AG09309 (cell line): ENCODE results near the gene CRHR1.

Source experiments
- DNase-seq: peaks from one replicate; pipeline ENCODE4 v3.0.0-alpha.2; 2010; ENCODE audit warnings: low read depth
- H3K4me3 ChIP-seq: 2 replicates; pipeline ENCODE4 v1.5.1; 2011; ENCODE audit warnings: mild to moderate bottlenecking, low read depth, low read length, moderate library complexity; ENCODE audit not compliant: control insufficient read depth
- CTCF ChIP-seq: IDR thresholded peaks from 2 replicates; pipeline ENCODE4 v1.5.1; 2011; ENCODE audit warnings: mild to moderate bottlenecking, low read depth, low read length, inconsistent platforms; ENCODE audit not compliant: insufficient read depth, control insufficient read depth; ENCODE audit errors: missing control alignments

CRHR1 gene

DNA sequence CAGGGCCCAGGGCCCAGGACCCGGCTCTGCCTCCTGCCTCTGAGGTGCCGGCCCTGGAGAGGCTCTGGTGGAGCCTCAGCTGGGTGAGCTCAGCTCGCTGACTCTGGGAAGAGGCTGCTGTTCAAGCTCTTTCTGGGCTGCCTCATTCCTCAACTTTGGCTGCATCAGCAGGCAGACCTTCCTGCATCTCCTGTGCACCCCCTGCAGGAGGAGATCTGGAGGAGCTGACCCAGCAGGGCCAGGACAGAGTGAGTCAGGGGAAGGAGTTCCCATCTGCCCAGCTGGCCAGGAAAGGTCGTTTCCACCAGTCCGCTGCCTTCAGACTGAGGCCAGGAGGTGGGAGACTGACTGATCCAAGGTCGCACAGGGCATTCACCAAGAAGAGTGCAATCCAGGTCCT lies 10.7 kb downstream of the CRHR1 start:
- DNase-seq = no peak
- peak; percentile 35 for TF ChIP-seq CTCF
- no peak overlapping the region for H3K4me3 ChIP-seq

GRCh38 chr17:45800816-45801215 lies 16.7 kb downstream of the CRHR1 start:
- no peak for DNase-seq
- no peak overlapping the region for H3K4me3 ChIP-seq
- no peak for TF ChIP-seq CTCF

GRCh38 chr17:45801421-45801820 lies 17.3 kb downstream of the CRHR1 start:
- H3K4me3 ChIP-seq = no peak overlapping the region
- no peak for DNase-seq
- TF ChIP-seq CTCF = no peak

GRCh38 chr17:45808845-45809244 lies 24.7 kb downstream of the CRHR1 start:
- no peak for TF ChIP-seq CTCF
- H3K4me3 ChIP-seq = no peak overlapping the region
- no peak for DNase-seq

GRCh38 chr17:45809499-45809898 lies 25.4 kb downstream of the CRHR1 start:
- H3K4me3 ChIP-seq = no peak overlapping the region
- no peak for TF ChIP-seq CTCF
- DNase-seq = no peak

- no peak overlapping the region for H3K4me3 ChIP-seq
- TF ChIP-seq CTCF = peak; percentile 22
- DNase-seq = no peak
Measured at GRCh38 chr17:45812102-45812501, 28.0 kb downstream of the CRHR1 start.
